Measurements from ENCODE around the gene FPGS.

DNA sequence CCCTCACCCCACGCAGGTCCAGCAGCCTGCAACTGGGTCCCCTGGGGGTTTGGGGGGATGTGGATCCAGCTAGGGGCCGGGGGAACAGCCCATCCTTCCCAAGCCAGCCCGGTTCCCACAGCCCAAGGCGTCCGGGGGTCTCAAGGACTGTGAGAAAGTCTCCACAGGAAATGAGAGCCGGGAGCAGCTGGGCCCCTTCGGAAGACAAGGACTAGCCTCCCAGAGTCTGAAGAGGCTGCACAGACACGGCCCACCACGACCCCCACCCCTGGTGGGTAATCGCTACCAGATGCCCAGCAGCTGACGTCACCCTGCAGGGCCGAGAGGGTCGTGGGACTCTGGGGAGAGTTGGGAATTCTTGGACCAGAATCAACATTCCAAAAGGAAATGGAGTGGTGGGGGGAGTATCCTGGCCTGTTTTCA is 34.8 kb upstream of the FPGS start:
- TF ChIP-seq, protein P1, sequence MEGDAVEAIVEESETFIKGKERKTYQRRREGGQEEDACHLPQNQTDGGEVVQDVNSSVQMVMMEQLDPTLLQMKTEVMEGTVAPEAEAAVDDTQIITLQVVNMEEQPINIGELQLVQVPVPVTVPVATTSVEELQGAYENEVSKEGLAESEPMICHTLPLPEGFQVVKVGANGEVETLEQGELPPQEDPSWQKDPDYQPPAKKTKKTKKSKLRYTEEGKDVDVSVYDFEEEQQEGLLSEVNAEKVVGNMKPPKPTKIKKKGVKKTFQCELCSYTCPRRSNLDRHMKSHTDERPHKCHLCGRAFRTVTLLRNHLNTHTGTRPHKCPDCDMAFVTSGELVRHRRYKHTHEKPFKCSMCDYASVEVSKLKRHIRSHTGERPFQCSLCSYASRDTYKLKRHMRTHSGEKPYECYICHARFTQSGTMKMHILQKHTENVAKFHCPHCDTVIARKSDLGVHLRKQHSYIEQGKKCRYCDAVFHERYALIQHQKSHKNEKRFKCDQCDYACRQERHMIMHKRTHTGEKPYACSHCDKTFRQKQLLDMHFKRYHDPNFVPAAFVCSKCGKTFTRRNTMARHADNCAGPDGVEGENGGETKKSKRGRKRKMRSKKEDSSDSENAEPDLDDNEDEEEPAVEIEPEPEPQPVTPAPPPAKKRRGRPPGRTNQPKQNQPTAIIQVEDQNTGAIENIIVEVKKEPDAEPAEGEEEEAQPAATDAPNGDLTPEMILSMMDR (IDR thresholded peaks at IDR 0.05): no peak
- TF ChIP-seq POLR2A (IDR thresholded peaks at IDR 0.05) (no peak), POLR2AphosphoS5 (IDR thresholded peaks at IDR 0.05) (no peak), EP300 (IDR thresholded peaks at IDR 0.05) (no peak)
